NCI-H187 (cell line): ENCODE measurements around the gene DMBX1.

Experiments used
- DNase-seq, 2 experiments: peaks; one replicate each; lab custom pipeline; 2025; lab: John Stamatoyannopoulos, UW

Gene DMBX1

GRCh38 chr1:46489638-46490405 is at the start of gene DMBX1:
TSS of gene DMBX1 (plus strand) at chr1:46489836. CDS start at chr1:46507011, 17,175 bp downstream.
- DNase-seq: no peak

GRCh38 chr1:46440478-46440877 is 49.2 kb upstream of the DMBX1 start:
- no peak for DNase-seq

- peak; percentile 16 to 24 for DNase-seq
These were observed 47.1 kb upstream of the DMBX1 start for GRCh38 chr1:46442317-46443161.

GRCh38 chr1:46444466-46444865 is 45.2 kb upstream of the DMBX1 start:
- DNase-seq: no peak

- no peak for DNase-seq
These were observed 43.8 kb upstream of the DMBX1 start for GRCh38 chr1:46445773-46446256.

DNA sequence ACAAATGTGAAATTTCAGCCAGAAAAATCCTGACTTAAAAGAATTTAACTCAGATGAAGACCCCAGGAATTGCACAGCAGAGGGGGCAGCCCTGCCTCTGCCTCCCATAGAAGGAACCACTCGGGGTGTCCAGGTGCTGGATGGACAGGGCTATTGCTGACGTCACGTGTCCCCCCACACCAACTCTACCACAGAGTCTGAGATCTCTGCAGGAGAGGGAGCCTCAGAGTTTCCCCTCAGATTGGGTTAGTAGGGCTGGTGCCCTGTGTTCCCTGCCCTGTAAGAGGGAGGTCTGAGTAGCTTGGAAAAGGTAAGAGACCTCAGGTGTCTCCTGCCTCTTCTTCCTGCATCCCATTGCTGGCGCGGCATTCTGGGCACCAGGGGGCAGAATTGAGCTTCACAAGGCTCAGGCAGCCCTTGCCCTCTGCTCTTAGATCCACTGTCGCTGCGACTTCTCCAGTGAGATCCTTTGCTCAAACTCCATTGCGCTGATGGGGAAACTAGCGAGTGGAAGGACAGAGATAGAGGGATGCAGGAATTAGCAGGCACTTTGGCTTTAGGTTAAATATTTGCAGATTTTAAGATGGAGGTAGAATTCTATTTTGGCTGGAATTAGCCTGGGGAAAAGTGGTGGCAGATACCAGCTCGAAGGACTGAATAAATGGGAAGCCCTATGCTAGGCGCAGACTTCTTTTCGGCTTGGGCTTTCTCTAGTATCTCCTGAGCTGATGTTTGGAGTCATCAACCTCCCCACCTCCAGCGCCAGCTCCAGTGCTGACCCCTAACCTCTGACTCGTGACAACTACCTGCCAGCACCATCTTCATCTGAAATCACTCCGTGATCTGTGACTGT is 42.8 kb upstream of the DMBX1 start:
- peak; percentile 26 to 66 for DNase-seq

- no peak for DNase-seq
These were observed 42.0 kb upstream of the DMBX1 start for GRCh38 chr1:46447499-46448108.

DNA sequence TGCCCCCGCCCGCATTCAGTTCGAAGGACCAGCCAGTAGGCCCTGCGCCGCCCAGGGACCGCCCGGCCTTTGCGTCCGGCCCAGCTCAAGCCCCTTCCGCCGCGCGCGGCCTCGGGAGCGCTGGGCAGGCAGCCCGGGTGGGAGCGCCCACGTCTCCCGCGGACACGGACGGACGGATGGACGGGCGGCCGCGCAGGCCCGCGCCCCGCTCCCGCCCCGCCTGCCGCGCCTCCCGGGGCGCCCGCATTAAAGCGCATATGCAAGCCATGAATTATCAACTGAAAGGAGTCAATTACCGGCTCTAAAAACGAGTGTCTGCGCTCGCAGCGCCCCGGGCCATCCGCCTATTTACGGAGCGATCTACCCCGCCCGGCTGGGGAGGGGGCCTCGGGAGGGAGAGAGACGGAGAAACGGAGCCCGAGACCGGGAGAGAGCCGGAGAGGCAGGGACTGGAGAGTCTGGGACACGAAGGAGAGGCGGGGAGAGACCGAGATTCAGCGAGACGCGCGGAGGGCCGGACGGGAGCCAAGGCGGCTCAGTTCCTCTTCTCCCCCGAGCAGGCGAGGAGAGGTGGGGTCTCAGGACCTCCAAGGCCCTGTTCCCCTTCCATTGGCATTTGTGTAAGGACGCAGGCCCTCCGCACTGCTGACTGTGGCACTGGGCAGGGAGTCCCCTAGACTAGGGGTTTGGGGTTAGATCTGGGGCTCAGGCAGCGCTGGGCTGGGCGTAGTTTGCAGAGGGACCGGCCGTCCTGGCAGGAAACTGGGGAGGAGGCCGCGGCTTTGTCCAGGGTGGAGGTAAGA is 41.3 kb upstream of the DMBX1 start:
- DNase-seq: no peak

GRCh38 chr1:46449223-46450159 is 40.1 kb upstream of the DMBX1 start:
- DNase-seq: no peak

GRCh38 chr1:46450160-46450517 is 39.5 kb upstream of the DMBX1 start:
- no peak for DNase-seq

DNA sequence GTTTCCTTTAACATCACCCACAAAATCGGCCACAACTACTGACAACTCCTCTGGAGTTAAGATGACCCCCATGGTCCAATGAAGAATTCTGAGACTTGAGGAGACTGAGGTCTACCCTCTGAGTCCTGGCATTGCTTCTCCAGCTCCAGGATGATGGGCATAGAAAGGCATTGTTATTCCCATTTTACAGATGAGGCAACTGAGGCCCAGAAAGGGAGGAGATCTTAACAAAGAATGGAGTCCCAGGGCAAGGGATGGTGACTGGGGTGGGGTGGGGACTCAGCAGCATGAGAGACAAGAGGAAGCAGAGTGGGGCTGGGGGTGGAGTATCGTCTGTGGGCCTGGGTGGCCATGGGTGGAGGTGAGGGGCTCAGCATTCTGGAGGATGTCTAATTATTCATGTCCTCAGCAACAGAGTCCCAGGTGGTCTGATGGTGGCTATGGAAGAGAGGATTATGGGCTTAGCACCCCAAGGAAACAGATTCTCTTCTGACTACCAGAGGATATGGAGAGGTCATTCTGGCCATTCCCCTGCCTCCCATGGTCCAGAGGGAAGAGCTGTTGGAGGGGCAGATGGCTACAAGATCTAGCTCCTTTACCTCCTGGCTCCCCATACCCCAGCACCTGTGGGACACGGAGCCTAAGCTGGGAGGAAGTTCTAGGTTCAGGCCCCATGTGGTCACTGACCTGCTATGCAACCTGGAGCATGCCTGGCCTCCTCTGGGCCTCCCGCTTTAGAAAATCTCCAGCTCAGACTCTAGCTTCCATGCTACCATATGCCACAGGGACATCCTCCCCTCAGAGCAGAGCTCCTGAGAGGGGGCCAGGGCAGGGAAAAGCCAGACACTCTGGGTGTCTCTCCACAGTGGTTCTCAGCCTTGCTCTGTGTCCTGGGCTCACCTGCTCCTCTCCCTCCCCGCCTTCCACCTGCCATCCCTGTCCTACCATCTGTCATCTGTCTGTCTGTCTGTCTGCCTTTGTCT is 37.4 kb upstream of the DMBX1 start:
- DNase-seq: no peak

GRCh38 chr1:46452931-46453325 is 36.7 kb upstream of the DMBX1 start:
- DNase-seq: no peak

- no peak for DNase-seq
These were observed 36.2 kb upstream of the DMBX1 start for GRCh38 chr1:46453449-46453848.

DNA sequence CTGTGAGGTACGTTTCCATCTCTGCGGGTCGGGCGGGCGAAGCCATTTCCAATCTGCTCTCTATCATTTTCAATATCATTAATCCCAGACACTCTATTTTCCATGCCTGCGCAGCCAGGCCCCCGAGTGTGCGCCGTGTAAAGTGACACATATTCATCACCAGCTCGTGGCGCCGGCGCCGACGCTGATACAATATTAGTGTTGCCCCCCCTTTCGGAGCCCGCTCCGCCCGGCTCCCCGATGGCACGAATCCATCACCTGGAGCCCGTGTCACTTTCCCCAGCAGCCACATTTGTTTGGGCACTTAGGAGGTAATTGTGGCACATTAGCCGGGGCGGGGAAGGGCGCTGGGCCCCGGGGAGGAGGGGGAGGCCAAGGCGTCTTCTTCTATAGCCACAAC is 33.7 kb upstream of the DMBX1 start:
- no peak for DNase-seq

DNA sequence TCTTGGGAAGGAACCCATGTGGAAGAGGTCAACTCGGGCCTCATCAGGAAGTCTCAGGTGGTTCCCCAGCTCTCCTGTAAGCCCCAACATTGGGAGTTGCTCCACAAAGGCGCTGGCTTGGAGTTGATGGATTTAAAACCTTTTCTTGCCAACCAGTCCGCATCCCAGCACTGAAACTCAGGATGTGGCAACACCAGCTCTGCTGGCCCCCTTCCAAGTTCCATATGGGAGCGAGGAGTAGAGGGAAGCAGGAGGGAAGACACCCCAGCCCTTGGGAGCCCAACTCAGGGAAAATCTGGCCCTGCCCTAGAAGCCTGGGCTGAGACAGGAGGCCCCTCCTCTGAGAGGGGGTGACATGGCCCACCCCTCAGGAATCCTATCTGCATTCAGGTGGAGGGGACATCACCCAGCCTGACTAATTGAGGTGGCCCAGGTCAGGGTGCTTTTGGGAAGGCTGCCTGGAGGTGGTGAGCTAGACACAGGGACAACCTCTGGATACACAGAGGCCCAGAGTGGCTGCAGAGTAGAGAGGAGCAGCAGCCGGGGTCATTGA is 33.1 kb upstream of the DMBX1 start:
- no peak for DNase-seq

- DNase-seq: no peak
These were observed 32.5 kb upstream of the DMBX1 start for GRCh38 chr1:46457178-46457577.

GRCh38 chr1:46458190-46458589 is 31.4 kb upstream of the DMBX1 start:
- DNase-seq: no peak

- DNase-seq: no peak
These were observed 30.8 kb upstream of the DMBX1 start for GRCh38 chr1:46458846-46459245.
